ENCODE data around the gene ZNF12.

The ZNF12 gene

GRCh38 chr7:6705959-6706665, 635 bp downstream of the ZNF12 start:
- ChIA-PET CTCF (no interaction called here), POLR2A (no interaction called here)
- TF ChIP-seq L3MBTL2 (conservative IDR thresholded peaks at IDR 0.05) (peak; percentile 67), BHLHE40 (IDR thresholded peaks at IDR 0.05; ENCODE audit: borderline replicate concordance) (no peak), ARNT (IDR thresholded peaks at IDR 0.05) (no peak)
- peak; percentile 28 for DNase-seq (ENCODE audit: extremely low spot score)

DNA sequence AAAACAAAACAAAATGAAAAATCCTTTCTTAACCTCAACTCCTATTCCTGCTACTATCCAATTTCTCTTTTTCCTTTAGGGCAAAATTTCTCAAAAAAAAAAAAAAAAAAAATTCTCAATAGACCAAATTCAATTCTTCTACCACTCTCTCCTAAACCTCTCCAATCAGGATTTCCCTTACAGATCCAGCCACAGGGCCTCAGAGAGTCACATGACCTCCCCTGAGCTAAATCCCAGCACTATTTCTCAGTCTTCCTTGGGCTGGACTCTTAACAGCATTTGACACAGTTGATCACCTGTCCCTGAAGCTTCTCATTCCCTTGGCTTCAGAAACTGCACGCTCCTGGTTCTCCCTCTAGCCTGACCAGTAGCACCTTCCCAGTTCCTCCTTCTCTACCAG, 4.9 kb downstream of the ZNF12 start:
- ChIA-PET POLR2A (no interaction called here), CTCF (no interaction called here)
- DNase-seq (ENCODE audit: extremely low spot score), result no peak
- TF ChIP-seq ELF4 (IDR thresholded peaks at IDR 0.05) (no peak), FOXK2 (IDR thresholded peaks at IDR 0.05) (no peak), L3MBTL2 (conservative IDR thresholded peaks at IDR 0.05) (no peak), FOXM1 (IDR thresholded peaks at IDR 0.05; ENCODE audit: borderline replicate concordance) (no peak), FOXA1 (IDR thresholded peaks at IDR 0.05) (no peak), HDGF (IDR thresholded peaks at IDR 0.05; ENCODE audit: borderline replicate concordance) (no peak), BHLHE40 (IDR thresholded peaks at IDR 0.05; ENCODE audit: borderline replicate concordance) (no peak), CTBP1 (IDR thresholded peaks at IDR 0.05; ENCODE audit: borderline replicate concordance) (no peak)

DNA sequence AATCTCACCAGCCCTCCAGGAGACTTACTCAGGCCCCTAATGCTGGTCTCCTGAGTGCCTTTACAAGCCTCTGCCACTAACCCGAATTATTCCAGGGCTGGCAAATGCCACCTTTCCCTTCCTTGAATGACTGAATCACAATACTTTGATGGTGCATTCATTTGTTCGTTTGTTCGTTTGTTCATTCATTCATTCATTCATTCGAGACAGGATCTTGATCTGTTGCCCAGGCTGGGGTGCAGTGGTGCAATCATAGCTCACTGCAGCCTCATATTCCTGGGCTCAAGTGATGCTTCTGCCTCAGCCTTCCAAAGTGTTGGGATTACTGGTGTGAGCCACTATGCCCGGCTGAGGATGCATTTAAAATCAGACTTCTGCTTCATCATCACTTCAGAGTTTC, 6.0 kb downstream of the ZNF12 start:
- DNase-seq (ENCODE audit: extremely low spot score), result no peak
- no peak for TF ChIP-seq BHLHE40 (IDR thresholded peaks at IDR 0.05; ENCODE audit: borderline replicate concordance)
- no peak for TF ChIP-seq CTBP1 (IDR thresholded peaks at IDR 0.05; ENCODE audit: borderline replicate concordance)
- no peak for TF ChIP-seq SP1 (IDR thresholded peaks at IDR 0.05)
- no peak for TF ChIP-seq SUZ12 (IDR thresholded peaks at IDR 0.05)
- no peak for TF ChIP-seq ZNF384 (IDR thresholded peaks at IDR 0.05)
- TF ChIP-seq NFRKB (IDR thresholded peaks at IDR 0.05), result no peak
- TF ChIP-seq, protein P1, sequence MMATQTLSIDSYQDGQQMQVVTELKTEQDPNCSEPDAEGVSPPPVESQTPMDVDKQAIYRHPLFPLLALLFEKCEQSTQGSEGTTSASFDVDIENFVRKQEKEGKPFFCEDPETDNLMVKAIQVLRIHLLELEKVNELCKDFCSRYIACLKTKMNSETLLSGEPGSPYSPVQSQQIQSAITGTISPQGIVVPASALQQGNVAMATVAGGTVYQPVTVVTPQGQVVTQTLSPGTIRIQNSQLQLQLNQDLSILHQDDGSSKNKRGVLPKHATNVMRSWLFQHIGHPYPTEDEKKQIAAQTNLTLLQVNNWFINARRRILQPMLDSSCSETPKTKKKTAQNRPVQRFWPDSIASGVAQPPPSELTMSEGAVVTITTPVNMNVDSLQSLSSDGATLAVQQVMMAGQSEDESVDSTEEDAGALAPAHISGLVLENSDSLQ (IDR thresholded peaks at IDR 0.05), result no peak
- no peak for TF ChIP-seq ELF4 (IDR thresholded peaks at IDR 0.05)
- TF ChIP-seq FOXK2 (IDR thresholded peaks at IDR 0.05), result no peak
- TF ChIP-seq FOXM1 (IDR thresholded peaks at IDR 0.05; ENCODE audit: borderline replicate concordance), result no peak
- CTCF ChIA-PET, result no interaction called here

DNA sequence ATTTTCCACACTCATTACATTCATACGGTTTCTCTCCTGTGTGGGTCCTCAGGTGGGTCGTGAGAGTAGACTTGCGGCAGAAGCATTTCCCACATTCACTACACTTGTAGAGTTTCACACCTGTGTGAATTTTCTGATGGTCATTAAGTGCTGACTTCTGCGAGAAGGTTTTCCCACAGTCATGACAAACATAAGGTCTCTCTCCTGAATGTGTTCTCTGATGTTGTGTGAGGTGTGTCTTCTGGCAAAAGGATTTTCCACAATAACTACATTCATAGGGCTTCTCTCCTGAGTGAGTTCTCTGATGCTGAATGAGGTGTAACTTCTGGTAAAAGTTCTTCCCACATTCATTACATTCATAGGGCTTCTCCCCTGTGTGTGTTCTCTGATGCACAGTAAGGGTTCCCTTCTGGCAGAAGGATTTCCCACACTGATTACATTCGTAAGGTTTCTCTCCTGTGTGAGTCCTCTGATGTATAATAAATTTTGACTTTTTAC, 15.1 kb downstream of the ZNF12 start:
- TF ChIP-seq, protein P1 (IDR thresholded peaks at IDR 0.05), result no peak
- TF ChIP-seq BHLHE40 (IDR thresholded peaks at IDR 0.05; ENCODE audit: borderline replicate concordance), result no peak
- TF ChIP-seq FOXK2 (IDR thresholded peaks at IDR 0.05), result no peak
- no peak for TF ChIP-seq SUZ12 (IDR thresholded peaks at IDR 0.05)
- no peak for TF ChIP-seq HDGF (IDR thresholded peaks at IDR 0.05; ENCODE audit: borderline replicate concordance)
- no peak for TF ChIP-seq ARNT (IDR thresholded peaks at IDR 0.05)
- TF ChIP-seq ELF4 (IDR thresholded peaks at IDR 0.05), result no peak
- TF ChIP-seq NFRKB (IDR thresholded peaks at IDR 0.05), result no peak
- no peak for TF ChIP-seq FOXA1 (IDR thresholded peaks at IDR 0.05)
- TF ChIP-seq CTBP1 (IDR thresholded peaks at IDR 0.05; ENCODE audit: borderline replicate concordance), result no peak
- TF ChIP-seq TARDBP (IDR thresholded peaks at IDR 0.05), result no peak
- no peak for TF ChIP-seq L3MBTL2 (conservative IDR thresholded peaks at IDR 0.05)
- TF ChIP-seq LEF1 (IDR thresholded peaks at IDR 0.05; ENCODE audit: borderline replicate concordance), result no peak
- TF ChIP-seq ZNF384 (IDR thresholded peaks at IDR 0.05), result no peak
- no peak for TF ChIP-seq SP1 (IDR thresholded peaks at IDR 0.05)
- ChIA-PET CTCF (no interaction called here), POLR2A (no interaction called here)
- no peak for DNase-seq (ENCODE audit: extremely low spot score)

More for the DNA sequence above, 6.0 kb downstream of the ZNF12 start:
- POLR2A ChIA-PET, result no interaction called here

- CTCF ChIA-PET, result no interaction called here
- no peak for TF ChIP-seq LEF1 (IDR thresholded peaks at IDR 0.05; ENCODE audit: borderline replicate concordance)
- TF ChIP-seq NFRKB (IDR thresholded peaks at IDR 0.05), result peak; percentile 37; the same call in 1 of the 2 replicates
- no peak for DNase-seq (ENCODE audit: extremely low spot score)
- POLR2A ChIA-PET, result no interaction called here
These were observed 15.6 kb downstream of the ZNF12 start for GRCh38 chr7:6691103-6691502.

DNA sequence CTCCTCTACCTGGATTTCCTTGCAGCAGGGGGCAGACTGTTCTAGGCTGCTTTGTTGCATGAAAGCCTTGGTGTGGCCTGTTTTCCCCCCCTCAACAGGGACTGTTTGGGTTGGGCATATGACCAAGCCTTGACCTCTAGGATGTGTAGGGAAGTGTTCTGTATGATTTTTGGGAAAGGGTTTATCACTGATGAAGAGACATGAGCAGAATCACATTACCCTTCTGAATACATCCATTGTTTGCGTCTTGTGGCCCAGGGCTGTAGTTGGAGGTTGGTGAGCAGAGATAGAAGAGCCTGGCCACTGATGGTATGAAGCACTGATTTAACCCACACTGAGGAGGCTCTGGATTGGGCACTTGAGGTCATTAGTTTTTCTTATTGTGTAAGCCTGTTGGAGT, 26.6 kb downstream of the ZNF12 start:
- CTCF ChIA-PET, result no interaction called here
- DNase-seq (ENCODE audit: extremely low spot score), result no peak
- POLR2A ChIA-PET, result no interaction called here

More for the DNA sequence above, 26.6 kb downstream of the ZNF12 start:
- TF ChIP-seq ARNT (IDR thresholded peaks at IDR 0.05) (no peak), LEF1 (IDR thresholded peaks at IDR 0.05; ENCODE audit: borderline replicate concordance) (no peak), FOXK2 (IDR thresholded peaks at IDR 0.05) (no peak), FOXA1 (IDR thresholded peaks at IDR 0.05) (no peak), NFRKB (IDR thresholded peaks at IDR 0.05) (no peak), ELF4 (IDR thresholded peaks at IDR 0.05) (no peak)
- TF ChIP-seq, protein P1 (IDR thresholded peaks at IDR 0.05), result no peak
